Caco-2 (cell line): ENCODE measurements around the gene MPV17L2. TPM values are rescaled to one million over a fixed set of nuclear protein-coding genes. Genes with fewer than 3 reads are reported as not detected.
"Not testable (repeated sequence)": the region's sequence is repeated elsewhere in the genome, so short reads cannot be mapped to it uniquely, and the experiment has no call there.

Experiments
- BruUV-seq: library from RNA; stranded (reverse); fragments of 400-500 nt; replicated peaks from 2 replicates; lab custom pipeline; 2021; lab: Mats Ljungman, UMichigan
- CTCF ChIA-PET: fragments of 300-600 bp; sonication (Branson Sonifier 250); formaldehyde crosslinking; loops from one replicate; lab custom pipeline; 2022; ENCODE audit warnings: antibody characterized with exemption; lab: Charles Lee
- POLR2A ChIA-PET: fragments of 300-600 bp; sonication (Branson Sonifier 250); formaldehyde crosslinking; loops from one replicate; lab custom pipeline; 2022; ENCODE audit warnings: antibody characterized with exemption; lab: Charles Lee
- DNase-seq, 2 experiments: peaks; one replicate each; pipeline versions ENCODE4 v3.0.0 to v3.0.0-alpha.2; 2020 to 2022
- H3K27me3 ChIP-seq: replicated peaks from 2 replicates; pipeline ENCODE4 v1.6.0; 2011; ENCODE audit warnings: low read length; ENCODE audit not compliant: control insufficient read depth, insufficient read depth
- H3K36me3 ChIP-seq: 2 replicates; pipeline ENCODE4 v1.5.1; 2011; ENCODE audit warnings: low read length; ENCODE audit not compliant: control insufficient read depth, insufficient read depth
- H3K4me1 ChIP-seq: fragments of 250-450 bp; sonication (Bioruptor Pico); 2 replicates; pipeline ENCODE4 v1.5.1; 2020; ENCODE audit warnings: mild to moderate bottlenecking
- H3K4me3 ChIP-seq: 2 replicates; pipeline ENCODE4 v1.5.1; 2011; ENCODE audit warnings: low read depth, mild to moderate bottlenecking, control low read depth, low read length
- H3K9me3 ChIP-seq: fragments of 250-450 bp; sonication (Bioruptor Pico); 2 replicates; pipeline ENCODE4 v1.5.1; 2020; ENCODE audit warnings: mild to moderate bottlenecking, moderate library complexity
- H3K27ac Mint-ChIP-seq: one replicate; pipeline ENCODE4 v1.8.0; 2022; ENCODE audit warnings: mixed read lengths; ENCODE audit not compliant: unreplicated experiment
- H3K27me3 Mint-ChIP-seq: one replicate; pipeline ENCODE4 v1.8.0; 2022; ENCODE audit warnings: mixed read lengths; ENCODE audit not compliant: insufficient read depth, unreplicated experiment
- H3K36me3 Mint-ChIP-seq: one replicate; pipeline ENCODE4 v1.8.0; 2022; ENCODE audit warnings: mild to moderate bottlenecking, mixed read lengths; ENCODE audit not compliant: insufficient read depth, unreplicated experiment
- H3K4me1 Mint-ChIP-seq: one replicate; pipeline ENCODE4 v1.8.0; 2022; ENCODE audit warnings: low read depth, mixed read lengths; ENCODE audit not compliant: unreplicated experiment
- H3K4me3 Mint-ChIP-seq: one replicate; pipeline ENCODE4 v1.8.0; 2022; ENCODE audit warnings: mild to moderate bottlenecking, moderate library complexity, mixed read lengths; ENCODE audit not compliant: unreplicated experiment
- H3K9me3 Mint-ChIP-seq: one replicate; pipeline ENCODE4 v1.8.0; 2022; ENCODE audit warnings: mixed read lengths; ENCODE audit not compliant: unreplicated experiment
- CTCF ChIP-seq, 2 experiments: fragments of 200-600 bp in 1 of 2; IDR thresholded peaks; 1 replicate in 1 of 2; 2 replicates in 1 of 2; pipeline versions ENCODE4 v1.5.1 to v1.8.0; 2011 to 2022; ENCODE audit warnings: antibody characterized with exemption in 1 of 2, control low read depth in 1 of 2, inconsistent platforms in 1 of 2, low read depth in 1 of 2, low read length in 1 of 2, mild to moderate bottlenecking in 1 of 2, moderate library complexity in 1 of 2; ENCODE audit not compliant: insufficient read depth in 1 of 2, severe bottlenecking in 1 of 2, unreplicated experiment in 1 of 2
- intact Hi-C: fragments of 100-400 bp; cut with micrococcal nuclease; formaldehyde crosslinking; loops from one replicate; pipeline ENCODE4 v1.10.0; 2022; ENCODE audit not compliant: unreplicated experiment
- total RNA-seq: library from RNA; stranded (reverse); gene quantifications from 2 replicates; pipeline ENCODE4 v1.2.3, GENCODE V29; 2022

MPV17L2 gene
- total RNA-seq, 1 experiment from 2014 or later: 16.6 TPM

GRCh38 chr19:18157465-18158063 is 35.5 kb upstream of the MPV17L2 start:
- Histone ChIP-seq H3K36me3 (peaks cover 2% of the 10 kb centered on the region), H3K4me1 (peaks cover 7% of the 10 kb centered on the region), H3K9me3 (no peaks in the 10 kb centered on the region), H3K27me3 (no peaks in the 10 kb centered on the region), H3K4me3 (no peak overlapping the region)
- CTCF ChIA-PET: interaction anchor here (0.6 kb wide), 1 partner anchor 71 kb away, joined by 5 read pairs; no protein-coding TSS in a partner anchor
- Mint-ChIP-seq H3K4me1 (peaks cover 10% of the 10 kb centered on the region), H3K27me3 (no peaks in the 10 kb centered on the region), H3K9me3 (no peaks in the 10 kb centered on the region), H3K27ac (no peak overlapping the region), H3K4me3 (no peak overlapping the region), H3K36me3 (peaks cover 48% of the 10 kb centered on the region)
- BruUV-seq: no TSS peak
- TF ChIP-seq CTCF (IDR thresholded peaks at IDR 0.05; ENCODE audit: insufficient read depth in 1 of 2, low read depth in 1 of 2, low read length in 1 of 2, severe bottlenecking in 1 of 2, unreplicated experiment in 1 of 2): no peak
- no peak for DNase-seq
- intact Hi-C loops: no loop called here
- POLR2A ChIA-PET: no interaction called here

GRCh38 chr19:18158467-18158866 is 34.6 kb upstream of the MPV17L2 start:
- intact Hi-C loops: no loop called here
- peaks cover 53% of the 10 kb centered on the region for H3K36me3 Mint-ChIP-seq

GRCh38 chr19:18159059-18159616 is 33.9 kb upstream of the MPV17L2 start:
- peaks cover 53% of the 10 kb centered on the region for H3K36me3 Mint-ChIP-seq
- BruUV-seq, H3K9me3 ChIP-seq, H3K9me3 Mint-ChIP-seq, H3K27me3 ChIP-seq, CTCF ChIA-PET, POLR2A ChIA-PET, DNase-seq, H3K4me1 Mint-ChIP-seq, H3K4me3 ChIP-seq, H3K27me3 Mint-ChIP-seq, H3K36me3 ChIP-seq, intact Hi-C loops, H3K27ac Mint-ChIP-seq, H3K4me3 Mint-ChIP-seq, H3K4me1 ChIP-seq: not testable (repeated sequence)

More at GRCh38 chr19:18158467-18158866, 34.6 kb upstream of the MPV17L2 start:
- BruUV-seq: no TSS peak
- Mint-ChIP-seq H3K4me3 (no peak overlapping the region), H3K27ac (no peak overlapping the region), H3K9me3 (no peaks in the 10 kb centered on the region), H3K27me3 (no peaks in the 10 kb centered on the region), H3K4me1 (peaks cover 10% of the 10 kb centered on the region)
- no peak overlapping the region for H3K4me3 ChIP-seq
- no peak for DNase-seq
- H3K27me3 ChIP-seq: no peaks in the 10 kb centered on the region
- ChIA-PET POLR2A (no interaction called here), CTCF (no interaction called here)
- TF ChIP-seq CTCF (IDR thresholded peaks at IDR 0.05; ENCODE audit: insufficient read depth in 1 of 2, low read depth in 1 of 2, low read length in 1 of 2, severe bottlenecking in 1 of 2, unreplicated experiment in 1 of 2): no peak
- peaks cover 2% of the 10 kb centered on the region for H3K36me3 ChIP-seq
- peaks cover 7% of the 10 kb centered on the region for H3K4me1 ChIP-seq
- H3K9me3 ChIP-seq: no peaks in the 10 kb centered on the region
